ENCODE measurements around the gene ZNF436. TPM values are rescaled to one million over a fixed set of nuclear protein-coding genes. Genes with fewer than 3 reads are reported as not detected.
A peak's percentile ranks its signal among the peaks of the same experiment; 100 is the strongest.

The ZNF436 gene
- total RNA-seq, 2 donors from 2014 or later, result 7.1 to 13.9 TPM

DNA sequence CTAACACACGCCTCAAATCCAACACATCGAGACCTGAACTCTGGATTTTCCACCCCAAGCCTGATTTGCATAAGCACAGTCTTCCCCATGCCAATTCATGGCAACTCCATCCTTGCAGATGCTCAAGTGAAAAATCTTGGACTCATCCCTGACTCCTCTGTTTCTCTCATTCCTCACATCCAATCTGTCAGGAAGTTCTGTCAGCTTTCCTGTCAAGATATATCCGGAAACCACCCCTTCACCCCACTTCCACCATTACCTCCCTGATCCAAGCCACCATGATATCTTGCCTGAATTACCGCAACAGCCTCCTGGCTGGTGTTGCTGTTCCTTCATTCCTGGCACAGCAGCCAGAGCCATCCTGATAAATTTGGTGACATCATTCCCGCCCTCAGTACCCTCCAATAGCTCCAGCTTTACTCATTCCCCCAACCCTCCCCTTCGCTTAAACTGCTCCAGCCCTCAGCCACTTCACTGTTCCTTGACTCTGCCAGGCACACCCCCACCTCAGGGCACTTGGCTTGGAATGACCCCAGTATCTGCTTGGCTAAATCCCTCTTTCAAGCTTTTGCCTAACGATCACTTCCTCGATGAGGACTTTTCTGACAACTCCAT, 37.5 kb upstream of the ZNF436 start:
- Histone ChIP-seq H3K9ac (ENCODE audit: low read depth in 2 of 2, low read length in 2 of 2) (no peak overlapping the region), H3K36me3 (no peaks in the 10 kb centered on the region), H3K9me3 (no peaks in the 10 kb centered on the region), H3K4me1 (peaks cover 10% of the 10 kb centered on the region), H3K4me3 (no peak overlapping the region), H3K27me3 (no peaks in the 10 kb centered on the region), H3K27ac (no peak overlapping the region)
- intact Hi-C loops (cut with DNase I), result loop anchor here (10.0 kb wide), 1 partner anchor 62 kb away; the partner anchor contains the start of gene HNRNPR
- TF ChIP-seq, protein P1, sequence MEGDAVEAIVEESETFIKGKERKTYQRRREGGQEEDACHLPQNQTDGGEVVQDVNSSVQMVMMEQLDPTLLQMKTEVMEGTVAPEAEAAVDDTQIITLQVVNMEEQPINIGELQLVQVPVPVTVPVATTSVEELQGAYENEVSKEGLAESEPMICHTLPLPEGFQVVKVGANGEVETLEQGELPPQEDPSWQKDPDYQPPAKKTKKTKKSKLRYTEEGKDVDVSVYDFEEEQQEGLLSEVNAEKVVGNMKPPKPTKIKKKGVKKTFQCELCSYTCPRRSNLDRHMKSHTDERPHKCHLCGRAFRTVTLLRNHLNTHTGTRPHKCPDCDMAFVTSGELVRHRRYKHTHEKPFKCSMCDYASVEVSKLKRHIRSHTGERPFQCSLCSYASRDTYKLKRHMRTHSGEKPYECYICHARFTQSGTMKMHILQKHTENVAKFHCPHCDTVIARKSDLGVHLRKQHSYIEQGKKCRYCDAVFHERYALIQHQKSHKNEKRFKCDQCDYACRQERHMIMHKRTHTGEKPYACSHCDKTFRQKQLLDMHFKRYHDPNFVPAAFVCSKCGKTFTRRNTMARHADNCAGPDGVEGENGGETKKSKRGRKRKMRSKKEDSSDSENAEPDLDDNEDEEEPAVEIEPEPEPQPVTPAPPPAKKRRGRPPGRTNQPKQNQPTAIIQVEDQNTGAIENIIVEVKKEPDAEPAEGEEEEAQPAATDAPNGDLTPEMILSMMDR (IDR thresholded peaks at IDR 0.05), result no peak
- no peak for DNase-seq

DNA sequence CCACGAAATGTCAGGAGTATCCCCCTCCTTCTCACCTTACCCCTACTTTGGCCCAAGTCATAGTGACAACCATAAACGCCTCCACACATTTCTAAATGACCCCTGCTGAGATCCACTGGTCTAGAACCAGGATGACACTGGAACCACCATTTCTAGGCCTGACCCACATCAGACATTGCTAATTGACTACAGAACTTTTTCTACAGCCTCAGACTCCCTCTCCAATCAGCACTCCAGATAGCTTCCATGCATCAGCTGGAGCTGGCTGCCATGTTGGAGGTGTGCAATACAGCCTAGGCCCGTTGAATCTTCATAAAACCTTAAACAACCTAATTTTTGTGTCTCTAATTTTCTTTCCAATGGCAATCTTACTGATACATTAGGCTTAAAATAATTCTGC, 36.3 kb upstream of the ZNF436 start:
- no peak for DNase-seq
- TF ChIP-seq, protein P1 (IDR thresholded peaks at IDR 0.05), result no peak
- H3K27me3 ChIP-seq, result no peaks in the 10 kb centered on the region
- H3K36me3 ChIP-seq, result no peaks in the 10 kb centered on the region
- H3K27ac ChIP-seq, result no peak overlapping the region
- no peak overlapping the region for H3K4me3 ChIP-seq
- H3K9me3 ChIP-seq, result no peaks in the 10 kb centered on the region
- H3K4me1 ChIP-seq, result peaks cover 10% of the 10 kb centered on the region
- H3K9ac ChIP-seq (ENCODE audit: low read depth in 2 of 2, low read length in 2 of 2), result no peak overlapping the region
- intact Hi-C loops (cut with DNase I), result loop anchor here (10.0 kb wide), 1 partner anchor 61 kb away; the partner anchor contains the start of gene HNRNPR

DNA sequence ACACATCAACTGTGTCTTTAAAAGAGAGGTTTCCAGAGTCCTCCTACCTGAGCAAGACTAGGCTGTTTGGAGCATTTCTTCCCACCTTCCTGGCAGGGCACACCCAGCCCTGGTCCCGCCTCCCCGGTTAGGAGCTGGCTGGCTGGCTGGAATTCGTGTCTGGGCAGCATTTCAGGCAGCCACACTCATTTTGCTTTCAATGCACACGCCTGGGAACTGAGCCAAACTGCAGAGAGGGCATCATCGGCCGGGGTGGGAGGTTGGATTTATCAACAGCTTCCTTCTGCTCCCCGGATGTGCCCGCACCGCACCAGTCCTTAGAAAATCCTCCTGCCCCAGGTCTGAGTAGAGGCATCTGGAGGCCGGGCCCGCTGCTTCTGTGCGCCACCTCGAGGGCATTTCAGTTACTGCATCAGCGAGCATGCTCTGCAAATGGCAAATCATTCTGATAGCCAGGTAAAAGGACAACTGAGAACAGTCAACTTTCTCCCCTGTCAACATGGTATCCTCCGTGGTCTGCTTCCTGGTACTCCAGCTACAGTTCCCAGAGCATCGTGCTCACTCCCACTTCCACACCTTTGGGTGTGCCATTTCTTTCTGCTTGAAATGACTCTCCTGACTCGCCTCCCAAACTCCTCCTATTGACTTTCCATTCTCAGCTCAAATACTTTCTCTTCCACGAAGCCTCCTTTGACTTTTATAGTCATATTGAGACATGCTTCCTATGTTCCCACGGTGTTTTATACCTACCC, 34.3 kb upstream of the ZNF436 start:
- Histone ChIP-seq H3K4me3 (no peak overlapping the region), H3K27ac (peak overlapping the region; percentile 74), H3K27me3 (no peaks in the 10 kb centered on the region), H3K4me1 (peaks cover 10% of the 10 kb centered on the region), H3K36me3 (no peaks in the 10 kb centered on the region), H3K9me3 (no peaks in the 10 kb centered on the region), H3K9ac (ENCODE audit: low read depth in 2 of 2, low read length in 2 of 2) (peak overlapping the region; percentile 26 to 27)
- intact Hi-C loops (cut with DNase I), result loop anchor here (10.0 kb wide), 1 partner anchor 59 kb away; the partner anchor contains the start of gene HNRNPR
- TF ChIP-seq, protein P1 (IDR thresholded peaks at IDR 0.05), result peak; percentile 95
- DNase-seq, result peak; percentile 95

DNA sequence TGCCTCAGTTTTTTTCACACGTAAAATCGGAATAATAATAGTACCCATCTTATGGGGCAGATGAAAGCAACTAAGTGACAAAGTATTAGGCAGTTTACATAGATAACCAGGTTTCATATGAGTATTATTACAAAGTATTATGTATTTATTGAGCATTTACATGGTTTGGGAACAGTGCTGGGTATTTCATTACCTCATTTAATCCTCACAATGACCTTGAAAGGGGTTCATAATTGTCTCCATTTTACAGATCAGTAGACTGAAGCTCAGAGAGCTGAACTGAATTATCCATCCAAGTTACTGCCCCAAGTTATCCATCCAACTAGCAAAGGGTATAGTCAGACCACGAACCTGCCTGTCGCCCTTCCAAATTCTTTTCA, 33.7 kb upstream of the ZNF436 start:
- no peak for DNase-seq
- Histone ChIP-seq H3K27me3 (no peaks in the 10 kb centered on the region), H3K9me3 (no peaks in the 10 kb centered on the region), H3K4me3 (no peak overlapping the region), H3K9ac (ENCODE audit: low read depth in 2 of 2, low read length in 2 of 2) (peak overlapping the region; percentile 26 to 27), H3K36me3 (no peaks in the 10 kb centered on the region), H3K27ac (peak overlapping the region; percentile 74), H3K4me1 (peaks cover 10% of the 10 kb centered on the region)
- intact Hi-C loops (cut with DNase I), result loop anchor here (10.0 kb wide), 1 partner anchor 59 kb away; the partner anchor contains the start of gene HNRNPR
- TF ChIP-seq, protein P1 (IDR thresholded peaks at IDR 0.05), result no peak

DNA sequence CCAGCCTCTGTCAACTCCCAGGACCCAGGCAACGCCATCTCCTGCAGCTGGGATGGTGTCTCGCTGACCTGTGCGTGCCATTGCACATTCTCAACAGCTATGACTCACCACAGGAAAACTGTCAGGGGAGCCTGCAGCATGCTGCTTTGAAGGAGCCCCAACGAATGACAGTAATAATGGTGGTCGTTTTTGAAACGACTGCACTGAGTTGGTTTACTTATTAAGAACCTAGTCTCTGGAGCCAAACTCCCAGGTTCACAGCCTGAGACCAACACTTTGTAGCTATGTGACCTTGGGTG, 33.4 kb upstream of the ZNF436 start:
- intact Hi-C loops (cut with DNase I), result loop anchor here (10.0 kb wide), 1 partner anchor 58 kb away; the partner anchor contains the start of gene HNRNPR
- peaks cover 10% of the 10 kb centered on the region for H3K4me1 ChIP-seq
- DNase-seq, result no peak
- TF ChIP-seq, protein P1 (IDR thresholded peaks at IDR 0.05), result no peak
- H3K9ac ChIP-seq (ENCODE audit: low read depth in 2 of 2, low read length in 2 of 2), result peak overlapping the region in 1 of 2 donors; percentile 27
- no peaks in the 10 kb centered on the region for H3K36me3 ChIP-seq
- no peak overlapping the region for H3K4me3 ChIP-seq
- no peaks in the 10 kb centered on the region for H3K27me3 ChIP-seq
- no peaks in the 10 kb centered on the region for H3K9me3 ChIP-seq
- H3K27ac ChIP-seq, result peak overlapping the region; percentile 74

Measured in colonic mucosa (tissue), 4 donors.